ENCODE data around the gene MAP7D2. TPM values are rescaled to one million over a fixed set of nuclear protein-coding genes. Genes with fewer than 3 reads are reported as not detected.

The MAP7D2 gene
- total RNA-seq, 1 experiment from 2014 or later, result 0.19 TPM

- POLR2A ChIA-PET, result interaction anchor here (0.8 kb wide), 1 partner anchor 135 kb away, joined by 3 read pairs; no protein-coding TSS in a partner anchor
- DNase-seq (ENCODE audit: unreplicated experiment), result no peak
- CTCF ChIA-PET, result no interaction called here
- peaks cover 45% of the 10 kb centered on the region for H3K27me3 Mint-ChIP-seq (ENCODE audit: insufficient read depth, unreplicated experiment)
- H3K4me3 Mint-ChIP-seq (ENCODE audit: unreplicated experiment), result no peak overlapping the region
- intact Hi-C loops (cut with micrococcal nuclease), result no loop called here
- no TSS peak for BruUV-seq (replicated peaks)
- no peak for TF ChIP-seq CTCF (IDR thresholded peaks at IDR 0.05; ENCODE audit: unreplicated experiment)
- H3K36me3 Mint-ChIP-seq (ENCODE audit: insufficient read depth, unreplicated experiment), result no peaks in the 10 kb centered on the region
- H3K27ac Mint-ChIP-seq (ENCODE audit: low read depth, unreplicated experiment), result no peak overlapping the region
- H3K9me3 Mint-ChIP-seq (ENCODE audit: unreplicated experiment), result peaks cover 9% of the 10 kb centered on the region
- H3K4me1 Mint-ChIP-seq (ENCODE audit: insufficient read depth, unreplicated experiment), result no peaks in the 10 kb centered on the region
Observed at GRCh38 chrX:20016616-20016945, 100.1 kb downstream of the MAP7D2 start.

- no peak for TF ChIP-seq CTCF (IDR thresholded peaks at IDR 0.05; ENCODE audit: unreplicated experiment)
- no TSS peak for BruUV-seq (replicated peaks)
- Mint-ChIP-seq H3K4me1 (ENCODE audit: insufficient read depth, unreplicated experiment) (no peaks in the 10 kb centered on the region), H3K4me3 (ENCODE audit: unreplicated experiment) (no peak overlapping the region), H3K9me3 (ENCODE audit: unreplicated experiment) (peaks cover 9% of the 10 kb centered on the region), H3K27ac (ENCODE audit: low read depth, unreplicated experiment) (no peak overlapping the region), H3K27me3 (ENCODE audit: insufficient read depth, unreplicated experiment) (peaks cover 47% of the 10 kb centered on the region), H3K36me3 (ENCODE audit: insufficient read depth, unreplicated experiment) (no peaks in the 10 kb centered on the region)
- ChIA-PET CTCF (no interaction called here), POLR2A (interaction anchor here (0.6 to 0.8 kb wide), 2 partner anchors 135 to 655 kb away, joined by 3 read pairs; no protein-coding TSS in a partner anchor)
- no peak for DNase-seq (ENCODE audit: unreplicated experiment)
- intact Hi-C loops (cut with micrococcal nuclease), result no loop called here
Observed at GRCh38 chrX:20015945-20016615, 100.6 kb downstream of the MAP7D2 start.

GRCh38 chrX:20015422-20015821 is 101.3 kb downstream of the MAP7D2 start:
- no peak for DNase-seq (ENCODE audit: unreplicated experiment)
- Mint-ChIP-seq H3K36me3 (ENCODE audit: insufficient read depth, unreplicated experiment) (no peaks in the 10 kb centered on the region), H3K4me1 (ENCODE audit: insufficient read depth, unreplicated experiment) (no peaks in the 10 kb centered on the region), H3K27ac (ENCODE audit: low read depth, unreplicated experiment) (no peak overlapping the region), H3K27me3 (ENCODE audit: insufficient read depth, unreplicated experiment) (peaks cover 47% of the 10 kb centered on the region), H3K9me3 (ENCODE audit: unreplicated experiment) (peaks cover 9% of the 10 kb centered on the region), H3K4me3 (ENCODE audit: unreplicated experiment) (no peak overlapping the region)
- CTCF ChIA-PET, result no interaction called here
- intact Hi-C loops (cut with micrococcal nuclease), result no loop called here
- POLR2A ChIA-PET, result interaction anchor here (0.6 kb wide), 1 partner anchor 654 kb away, joined by 3 read pairs; no protein-coding TSS in a partner anchor
- no peak for TF ChIP-seq CTCF (IDR thresholded peaks at IDR 0.05; ENCODE audit: unreplicated experiment)
- no TSS peak for BruUV-seq (replicated peaks)

- Mint-ChIP-seq H3K27ac (ENCODE audit: low read depth, unreplicated experiment) (no peak overlapping the region), H3K4me3 (ENCODE audit: unreplicated experiment) (no peak overlapping the region), H3K27me3 (ENCODE audit: insufficient read depth, unreplicated experiment) (peaks cover 49% of the 10 kb centered on the region), H3K4me1 (ENCODE audit: insufficient read depth, unreplicated experiment) (no peaks in the 10 kb centered on the region), H3K36me3 (ENCODE audit: insufficient read depth, unreplicated experiment) (no peaks in the 10 kb centered on the region), H3K9me3 (ENCODE audit: unreplicated experiment) (peaks cover 9% of the 10 kb centered on the region)
- POLR2A ChIA-PET, result no interaction called here
- intact Hi-C loops (cut with micrococcal nuclease), result no loop called here
- TF ChIP-seq CTCF (IDR thresholded peaks at IDR 0.05; ENCODE audit: unreplicated experiment), result no peak
- BruUV-seq (replicated peaks), result no TSS peak
- DNase-seq (ENCODE audit: unreplicated experiment), result no peak
- CTCF ChIA-PET, result no interaction called here
Observed at GRCh38 chrX:20011608-20012007, 105.1 kb downstream of the MAP7D2 start.
